ENCODE data around the gene HRH1. TPM values are rescaled to one million over a fixed set of nuclear protein-coding genes. Genes with fewer than 3 reads are reported as not detected.
A peak's percentile ranks its signal among the peaks of the same experiment; 100 is the strongest.

The HRH1 gene
- total RNA-seq, 1 donor from 2014 or later = 2.6 TPM

GRCh38 chr3:11156026-11156410 lies 1.7 kb downstream of the HRH1 start:
- H3K36me3 ChIP-seq (ENCODE audit: control insufficient read depth, insufficient read depth, low read length) = no peaks in the 10 kb centered on the region
- no peak overlapping the region for H3K4me3 ChIP-seq (ENCODE audit: low read depth, low read length)
- H3K27me3 ChIP-seq (ENCODE audit: control insufficient read depth, insufficient read depth, low read length) = no peaks in the 10 kb centered on the region
- DNase-seq (ENCODE audit: low read depth) (no peak), FAIRE-seq (no peak)
- TF ChIP-seq CTCF (IDR thresholded peaks at IDR 0.05; ENCODE audit: insufficient read depth, low read length, severe bottlenecking) = no peak

- no peaks in the 10 kb centered on the region for H3K36me3 ChIP-seq (ENCODE audit: control insufficient read depth, insufficient read depth, low read length)
- no peak for DNase-seq (ENCODE audit: low read depth)
- TF ChIP-seq CTCF (IDR thresholded peaks at IDR 0.05; ENCODE audit: insufficient read depth, low read length, severe bottlenecking) = no peak
- H3K4me3 ChIP-seq (ENCODE audit: low read depth, low read length) = no peak overlapping the region
- H3K27me3 ChIP-seq (ENCODE audit: control insufficient read depth, insufficient read depth, low read length) = no peaks in the 10 kb centered on the region
- no peak for FAIRE-seq
These were observed 3.1 kb downstream of the HRH1 start for GRCh38 chr3:11157421-11157820.

GRCh38 chr3:11159421-11159904 lies 5.2 kb downstream of the HRH1 start:
- DNase-seq (ENCODE audit: low read depth) (peak; percentile 62), FAIRE-seq (no peak)
- no peaks in the 10 kb centered on the region for H3K27me3 ChIP-seq (ENCODE audit: control insufficient read depth, insufficient read depth, low read length)
- TF ChIP-seq CTCF (IDR thresholded peaks at IDR 0.05; ENCODE audit: insufficient read depth, low read length, severe bottlenecking) = no peak
- no peak overlapping the region for H3K4me3 ChIP-seq (ENCODE audit: low read depth, low read length)
- no peaks in the 10 kb centered on the region for H3K36me3 ChIP-seq (ENCODE audit: control insufficient read depth, insufficient read depth, low read length)

- Histone ChIP-seq H3K27me3 (ENCODE audit: control insufficient read depth, insufficient read depth, low read length) (no peaks in the 10 kb centered on the region), H3K4me3 (ENCODE audit: low read depth, low read length) (no peak overlapping the region), H3K36me3 (ENCODE audit: control insufficient read depth, insufficient read depth, low read length) (no peaks in the 10 kb centered on the region)
- DNase-seq (ENCODE audit: low read depth) (no peak), FAIRE-seq (no peak)
- no peak for TF ChIP-seq CTCF (IDR thresholded peaks at IDR 0.05; ENCODE audit: insufficient read depth, low read length, severe bottlenecking)
These were observed 7.4 kb downstream of the HRH1 start for GRCh38 chr3:11161666-11162065.

GRCh38 chr3:11162401-11163345 lies 8.4 kb downstream of the HRH1 start:
- Histone ChIP-seq H3K36me3 (ENCODE audit: control insufficient read depth, insufficient read depth, low read length) (no peaks in the 10 kb centered on the region), H3K4me3 (ENCODE audit: low read depth, low read length) (no peak overlapping the region), H3K27me3 (ENCODE audit: control insufficient read depth, insufficient read depth, low read length) (no peaks in the 10 kb centered on the region)
- FAIRE-seq (no peak), DNase-seq (ENCODE audit: low read depth) (no peak)
- TF ChIP-seq CTCF (IDR thresholded peaks at IDR 0.05; ENCODE audit: insufficient read depth, low read length, severe bottlenecking) = no peak
